ENCODE results near the gene LIPT2.
A peak's percentile ranks its signal among the peaks of the same experiment; 100 is the strongest.
"Not testable (repeated sequence)": the region's sequence is repeated elsewhere in the genome, so short reads cannot be mapped to it uniquely, and the experiment has no call there.

The LIPT2 gene

GRCh38 chr11:74519710-74520109 lies 26.2 kb upstream of the LIPT2 start:
- POLR2A ChIA-PET = no interaction called here
- Histone ChIP-seq H3K4me1 (ENCODE audit: control insufficient read depth, insufficient read depth, low read length) (0 out of 2 replicates have a peak, but pooled peaks cover 2% of the 10 kb centered on the region), H3K27ac (ENCODE audit: extremely low read depth, low read depth, low read length) (no peak overlapping the region), H3K4me3 (ENCODE audit: low read depth, low read length) (no peak overlapping the region), H3K36me3 (ENCODE audit: control insufficient read depth in 2 of 2, insufficient read depth in 1 of 2, low read length in 2 of 2) (no peaks in the 10 kb centered on the region), H3K9me3 (ENCODE audit: control insufficient read depth, insufficient read depth, low read depth, low read length) (no peaks in the 10 kb centered on the region)
- TF ChIP-seq KLF16 (tag by site-specific recombination; IDR thresholded peaks at IDR 0.05) = no peak
- TF ChIP-seq ZNF707 (tag by site-specific recombination; IDR thresholded peaks at IDR 0.05) = no peak
- TF ChIP-seq PRDM4 (tag by site-specific recombination; IDR thresholded peaks at IDR 0.05) = no peak
- TF ChIP-seq ZNF169 (tag by site-specific recombination; IDR thresholded peaks at IDR 0.05) = no peak
- TF ChIP-seq ZNF302 (tag by site-specific recombination; IDR thresholded peaks at IDR 0.05; ENCODE audit: low read depth) = no peak
- no peak for TF ChIP-seq ZNF548 (tag by site-specific recombination; IDR thresholded peaks at IDR 0.05)
- CTCF ChIA-PET = no interaction called here

GRCh38 chr11:74517592-74517991 lies 24.1 kb upstream of the LIPT2 start:
- TF ChIP-seq ZNF146 (tag by site-specific recombination; IDR thresholded peaks at IDR 0.05) = peak; percentile 52; the same call in 1 of the 2 replicates
- H3K36me3 ChIP-seq (ENCODE audit: control insufficient read depth in 2 of 2, insufficient read depth in 1 of 2, low read length in 2 of 2); H3K9me3 ChIP-seq (ENCODE audit: control insufficient read depth, insufficient read depth, low read depth, low read length); POLR2A ChIA-PET; CTCF ChIA-PET; H3K27ac ChIP-seq (ENCODE audit: extremely low read depth, low read depth, low read length); H3K4me1 ChIP-seq (ENCODE audit: control insufficient read depth, insufficient read depth, low read length); H3K4me3 ChIP-seq (ENCODE audit: low read depth, low read length): not testable (repeated sequence)

GRCh38 chr11:74507582-74507981 lies 14.1 kb upstream of the LIPT2 start:
- TF ChIP-seq ZNF624 (tag by site-specific recombination; IDR thresholded peaks at IDR 0.05) (no peak), ZNF18 (tag by site-specific recombination; IDR thresholded peaks at IDR 0.05) (no peak), ZNF660 (tag by site-specific recombination; IDR thresholded peaks at IDR 0.05) (no peak), ZNF488 (tag by site-specific recombination; IDR thresholded peaks at IDR 0.05) (no peak), ZBTB48 (tag by site-specific recombination; IDR thresholded peaks at IDR 0.05) (no peak), ZBTB1 (tag by site-specific recombination; IDR thresholded peaks at IDR 0.05) (no peak), IKZF3 (tag by site-specific recombination; IDR thresholded peaks at IDR 0.05) (no peak), KLF1 (tag by site-specific recombination; IDR thresholded peaks at IDR 0.05) (no peak), AEBP2 (tag by site-specific recombination; IDR thresholded peaks at IDR 0.05; ENCODE audit: borderline replicate concordance) (no peak), ZFP41 (tag by site-specific recombination; IDR thresholded peaks at IDR 0.05; ENCODE audit: borderline replicate concordance) (no peak)
- Histone ChIP-seq H3K27ac (ENCODE audit: extremely low read depth, low read depth, low read length) (no peak overlapping the region), H3K4me1 (ENCODE audit: control insufficient read depth, insufficient read depth, low read length) (no peaks in the 10 kb centered on the region), H3K4me3 (ENCODE audit: low read depth, low read length) (no peak overlapping the region), H3K9me3 (ENCODE audit: control insufficient read depth, insufficient read depth, low read depth, low read length) (no peaks in the 10 kb centered on the region), H3K36me3 (ENCODE audit: control insufficient read depth in 2 of 2, insufficient read depth in 1 of 2, low read length in 2 of 2) (no peaks in the 10 kb centered on the region)
- CTCF ChIA-PET = no interaction called here
- POLR2A ChIA-PET = no interaction called here

All from HEK293 (cell line).